GM23338 (cell line): ENCODE measurements around the gene ABHD6.

Experiments used
- CREB1 ChIP-seq: fragments of 250-450 bp; sonication (Bioruptor Pico); IDR thresholded peaks from 2 replicates; pipeline ENCODE4 v1.5.0; 2020; ENCODE audit warnings: low read depth, mild to moderate bottlenecking, moderate library complexity
- CTCF ChIP-seq, 2 experiments: fragments of 200-600 bp in 1 of 2; sonication (generic) in 1 of 2; conservative IDR thresholded peaks; 2 replicates each; pipeline versions ENCODE4 v1.5.1 to v1.6.1; 2016 to 2017; ENCODE audit warnings: antibody characterized with exemption in 2 of 2, low read depth in 2 of 2, mild to moderate bottlenecking in 2 of 2, moderate library complexity in 1 of 2
- EZH2 ChIP-seq: fragments of 200-600 bp; sonication (generic); IDR thresholded peaks from one replicate; pipeline ENCODE4 v1.8.0; 2017; ENCODE audit warnings: antibody characterized with exemption, mild to moderate bottlenecking, low read depth; ENCODE audit not compliant: unreplicated experiment
- EZH2phosphoT487 ChIP-seq: fragments of 200-600 bp; sonication (generic); IDR thresholded peaks from one replicate; pipeline ENCODE4 v1.8.1; 2018; ENCODE audit warnings: antibody characterized with exemption; ENCODE audit not compliant: unreplicated experiment
- JUNB ChIP-seq: IDR thresholded peaks from one replicate; pipeline ENCODE4 v1.6.1; 2016; ENCODE audit warnings: antibody characterized with exemption; ENCODE audit not compliant: unreplicated experiment
- NANOG ChIP-seq: IDR thresholded peaks from 2 replicates; pipeline ENCODE4 v1.6.1; 2016; ENCODE audit warnings: antibody characterized with exemption, borderline replicate concordance
- POLR2AphosphoS5 ChIP-seq: IDR thresholded peaks from 2 replicates; pipeline ENCODE4 v1.6.1; 2016; ENCODE audit warnings: antibody characterized with exemption, low read depth
- REST ChIP-seq: IDR thresholded peaks from one replicate; pipeline ENCODE4 v1.6.1; 2018; ENCODE audit warnings: antibody characterized with exemption; ENCODE audit not compliant: unreplicated experiment
- ZNF114 ChIP-seq: fragments of 250-450 bp; sonication (Bioruptor Pico); IDR thresholded peaks from 2 replicates; pipeline ENCODE4 v1.5.0; 2020; ENCODE audit warnings: mild to moderate bottlenecking, moderate library complexity
- ZNF331 ChIP-seq: fragments of 250-450 bp; sonication (Bioruptor Pico); IDR thresholded peaks from 2 replicates; pipeline ENCODE4 v1.5.0; 2020; ENCODE audit warnings: low read depth, mild to moderate bottlenecking, moderate library complexity

- TF ChIP-seq EZH2, result no peak
- no peak for TF ChIP-seq CTCF (conservative IDR thresholded peaks at IDR 0.05; ENCODE audit: low read depth in 2 of 2)
- TF ChIP-seq CREB1, result no peak
- no peak for TF ChIP-seq REST
- TF ChIP-seq JUNB, result no peak
- no peak for TF ChIP-seq ZNF114 (CRISPR knock-in tag)
- TF ChIP-seq EZH2phosphoT487, result no peak
- TF ChIP-seq POLR2AphosphoS5, result no peak
- no peak for TF ChIP-seq ZNF331 (CRISPR knock-in tag)
- no peak for TF ChIP-seq NANOG
These were observed 31.6 kb upstream of the ABHD6 start for GRCh38 chr3:58205981-58206380.
